Upper lobe of left lung (tissue), 4 donors: Measurements from ENCODE around the gene TLE2.

Experiments
- CTCF ChIP-seq, 6 experiments: fragments of 450-650 bp in 4 of 6; fragments of 200-600 bp in 2 of 6; sonication (generic) in 2 of 6; IDR thresholded peaks; one replicate each; pipeline ENCODE4 v1.5.1; 2016 to 2019; ENCODE audit warnings: antibody characterized with exemption in 6 of 6
- POLR2A ChIP-seq, 4 donors: fragments of 450-650 bp; IDR thresholded peaks; one replicate each; pipeline ENCODE4 v1.5.1; 2016 to 2017; ENCODE audit warnings: antibody characterized with exemption in 4 of 4, mild to moderate bottlenecking in 2 of 4

GRCh38 chr19:2978772-2979171 lies 50.3 kb downstream of the TLE2 start:
- no peak for TF ChIP-seq POLR2A (IDR thresholded peaks at IDR 0.05)
- TF ChIP-seq CTCF (IDR thresholded peaks at IDR 0.05), result no peak
